T-cell (primary cell): ENCODE data around the gene AEBP1. TPM values are rescaled to one million over a fixed set of nuclear protein-coding genes. Genes with fewer than 3 reads are reported as not detected.

Source experiments
- ATAC-seq, 4 experiments: fragments of 200-7000 bp in 3 of 4; fragments of 150-1000 bp in 1 of 4; cut with Tn5 transposase; replicated peaks in 1 of 4; 1 replicate in 3 of 4; 2 replicates in 1 of 4; pipeline ENCODE4 v1.10.0; 2021; ENCODE audit warnings: moderate library complexity in 3 of 4, mild to moderate bottlenecking in 2 of 4, moderate number of reproducible peaks in 1 of 4
- CTCF ChIA-PET, 2 donors: fragments of 300-600 bp; sonication (Branson Sonifier 250); formaldehyde crosslinking; loops; one replicate each; lab custom pipeline; 2022; ENCODE audit warnings: antibody characterized with exemption in 2 of 2; lab: Charles Lee
- POLR2A ChIA-PET, 2 donors: fragments of 300-600 bp; sonication (Branson Sonifier 250); formaldehyde crosslinking; loops; one replicate each; lab custom pipeline; 2022; ENCODE audit warnings: antibody characterized with exemption in 2 of 2; lab: Charles Lee
- DNase-seq, 35 experiments: peaks; one replicate each; pipeline versions ENCODE4 v3.0.0 to v3.0.0-alpha.2; 2013 to 2023
- H3K27ac ChIP-seq: one replicate; pipeline ENCODE4 v1.5.1; 2013; ENCODE audit warnings: low read length
- H3K27me3 ChIP-seq, 2 experiments: replicated peaks in 1 of 2; 1 replicate in 1 of 2; 2 replicates in 1 of 2; pipeline versions ENCODE4 v1.6.1 to v1.7.0; 2013; ENCODE audit warnings: low read length in 1 of 2, mixed read lengths in 1 of 2; ENCODE audit not compliant: control insufficient read depth in 2 of 2, insufficient read depth in 2 of 2; ENCODE audit errors: extremely low read depth in 1 of 2
- H3K36me3 ChIP-seq, 2 donors: 1 replicate in 1 of 2; 2 replicates in 1 of 2; pipeline versions ENCODE4 v1.6.1 to v1.7.0; 2013; ENCODE audit warnings: low read length in 1 of 2; ENCODE audit not compliant: control insufficient read depth in 2 of 2, insufficient read depth in 1 of 2; ENCODE audit errors: extremely low read depth in 1 of 2
- H3K4me1 ChIP-seq, 2 experiments: 1 replicate in 1 of 2; 2 replicates in 1 of 2; pipeline versions ENCODE4 v1.6.1 to v1.7.0; 2013; ENCODE audit warnings: low read length in 2 of 2, mixed read lengths in 1 of 2; ENCODE audit not compliant: insufficient read depth in 2 of 2, control insufficient read depth in 1 of 2; ENCODE audit errors: extremely low read depth in 1 of 2
- H3K4me3 ChIP-seq, 2 donors: 1 replicate in 1 of 2; 2 replicates in 1 of 2; pipeline versions ENCODE4 v1.5.1 to v1.7.0; 2013; ENCODE audit warnings: mild to moderate bottlenecking in 2 of 2, low read length in 1 of 2, moderate library complexity in 1 of 2; ENCODE audit not compliant: control insufficient read depth in 1 of 2; ENCODE audit errors: extremely low read depth in 1 of 2
- H3K9me3 ChIP-seq: 2 replicates; pipeline ENCODE4 v1.7.0; 2013
- H3K27ac Mint-ChIP-seq, 2 donors: one replicate each; pipeline ENCODE4 v1.8.0; 2020 to 2021; ENCODE audit warnings: mild to moderate bottlenecking in 2 of 2, mixed read lengths in 2 of 2
- H3K27me3 Mint-ChIP-seq, 2 donors: one replicate each; pipeline ENCODE4 v1.8.0; 2021 to 2022; ENCODE audit warnings: mixed read lengths in 2 of 2
- H3K36me3 Mint-ChIP-seq: one replicate; pipeline ENCODE4 v1.8.0; 2021; ENCODE audit warnings: mixed read lengths
- H3K4me1 Mint-ChIP-seq, 3 donors: one replicate each; pipeline ENCODE4 v1.8.0; 2020 to 2022; ENCODE audit warnings: mixed read lengths in 3 of 3, mild to moderate bottlenecking in 1 of 3
- H3K4me3 Mint-ChIP-seq, 3 donors: one replicate each; pipeline ENCODE4 v1.8.0; 2020 to 2022; ENCODE audit warnings: mild to moderate bottlenecking in 3 of 3, mixed read lengths in 3 of 3, moderate library complexity in 3 of 3
- H3K9me3 Mint-ChIP-seq, 3 donors: one replicate each; pipeline ENCODE4 v1.8.0; 2020 to 2022; ENCODE audit warnings: mixed read lengths in 3 of 3
- WGBS: methylation state at CpG from one replicate; pipeline ENCODE4 v1.1.5; 2013; ENCODE audit warnings: missing lambda C conversion rate; ENCODE audit not compliant: insufficient coverage; 5-methylcytosine and 5-hydroxymethylcytosine counted together
- total RNA-seq, 35 experiments: library from RNA in 6 of 35; stranded (reverse) in 6 of 35; fragments of 120-200 nt in 1 of 35; gene quantifications; one replicate each; pipeline versions ENCODE4 v1.2.1 to v1.2.4 and lab custom pipeline; 2013 to 2026

The AEBP1 gene
- total RNA-seq, 5 donors from 2014 or later (not counting 1 experiment from before 2014, with no cell fraction given), result 18.1 to 28.4 (median 23.1) TPM

- ChIA-PET CTCF (no interaction called here), POLR2A (interaction anchor here in 1 of 2 donors (0.6 kb wide), 1 partner anchor 27 kb away, joined by 5 read pairs; no protein-coding TSS in a partner anchor)
- no peaks in the 10 kb centered on the region for H3K4me1 ChIP-seq
- Mint-ChIP-seq H3K27me3 (peaks cover 0 to 6% of the 10 kb centered on the region in 2 donors), H3K4me3 (no peak overlapping the region), H3K27ac (no peak overlapping the region), H3K9me3 (no peaks in the 10 kb centered on the region), H3K4me1 (peaks cover 1 to 5% (median 2%) of the 10 kb centered on the region in 3 donors), H3K36me3 (peaks cover 13% of the 10 kb centered on the region)
- no peaks in the 10 kb centered on the region for H3K9me3 ChIP-seq
- H3K27ac ChIP-seq, result no peak overlapping the region
- no peak for DNase-seq
- H3K36me3 ChIP-seq, result peaks cover 12 to 17% of the 10 kb centered on the region in 2 donors
- WGBS, result 80% methylated on average over 24 of the region's 27 CpGs
- peaks cover 0 to 21% of the 10 kb centered on the region in 2 experiments for H3K27me3 ChIP-seq
- no peak for ATAC-seq
- H3K4me3 ChIP-seq, result no peak overlapping the region
Measured at GRCh38 chr7:44110719-44111635, 6.8 kb downstream of the AEBP1 start.

GRCh38 chr7:44111761-44112160 lies 7.6 kb downstream of the AEBP1 start:
- H3K4me1 ChIP-seq, result no peaks in the 10 kb centered on the region
- H3K4me3 ChIP-seq, result no peak overlapping the region
- Mint-ChIP-seq H3K27ac (no peak overlapping the region), H3K4me3 (no peak overlapping the region), H3K9me3 (no peaks in the 10 kb centered on the region), H3K27me3 (peaks cover 0 to 2% of the 10 kb centered on the region in 2 donors), H3K4me1 (no peaks in the 10 kb centered on the region), H3K36me3 (peaks cover 13% of the 10 kb centered on the region)
- H3K9me3 ChIP-seq, result no peaks in the 10 kb centered on the region
- H3K27me3 ChIP-seq, result peaks cover 0 to 13% of the 10 kb centered on the region in 2 experiments
- H3K27ac ChIP-seq, result no peak overlapping the region
- ChIA-PET CTCF (no interaction called here), POLR2A (interaction anchor here in 1 of 2 donors (0.6 kb wide), 1 partner anchor 28 kb away, joined by 5 read pairs; no protein-coding TSS in a partner anchor)
- peaks cover 16 to 18% of the 10 kb centered on the region in 2 donors for H3K36me3 ChIP-seq
- no peak for DNase-seq
- no peak for ATAC-seq
- WGBS, result 88% methylated on average over 15 of the region's 16 CpGs

- Histone ChIP-seq H3K27ac (no peak overlapping the region), H3K36me3 (peaks cover 20% of the 10 kb centered on the region in 2 donors), H3K9me3 (no peaks in the 10 kb centered on the region), H3K4me3 (no peak overlapping the region), H3K27me3 (peaks cover 0 to 9% of the 10 kb centered on the region in 2 experiments), H3K4me1 (no peaks in the 10 kb centered on the region)
- DNase-seq (no peak), ATAC-seq (no peak)
- no peaks in the 10 kb centered on the region for H3K9me3 Mint-ChIP-seq
- H3K4me1 Mint-ChIP-seq, result no peaks in the 10 kb centered on the region
- 93% methylated on average over 37 of the region's 41 CpGs for WGBS
- H3K4me3 Mint-ChIP-seq, result no peak overlapping the region
- peaks cover 13% of the 10 kb centered on the region for H3K36me3 Mint-ChIP-seq
- ChIA-PET CTCF (no interaction called here), POLR2A (no interaction called here)
- H3K27me3 Mint-ChIP-seq, result peaks cover 0 to under 1% of the 10 kb centered on the region in 2 donors
- no peak overlapping the region for H3K27ac Mint-ChIP-seq
Measured at GRCh38 chr7:44112231-44112996, 8.3 kb downstream of the AEBP1 start.

- no peak for ATAC-seq
- Mint-ChIP-seq H3K4me1 (no peaks in the 10 kb centered on the region), H3K4me3 (no peak overlapping the region), H3K27ac (no peak overlapping the region), H3K27me3 (no peaks in the 10 kb centered on the region), H3K36me3 (peaks cover 17% of the 10 kb centered on the region), H3K9me3 (no peaks in the 10 kb centered on the region)
- DNase-seq, result no peak
- Histone ChIP-seq H3K27ac (no peak overlapping the region), H3K4me1 (no peaks in the 10 kb centered on the region), H3K27me3 (peaks cover 0 to 7% of the 10 kb centered on the region in 2 experiments), H3K4me3 (no peak overlapping the region), H3K36me3 (peaks cover 20 to 23% of the 10 kb centered on the region in 2 donors), H3K9me3 (no peaks in the 10 kb centered on the region)
- WGBS, result 99% methylated on average over 11 of the region's 34 CpGs
- ChIA-PET CTCF (no interaction called here), POLR2A (no interaction called here)
Measured at GRCh38 chr7:44112997-44113763, 9.0 kb downstream of the AEBP1 start.

- Histone ChIP-seq H3K9me3 (no peaks in the 10 kb centered on the region), H3K36me3 (peaks cover 17 to 23% of the 10 kb centered on the region in 2 donors), H3K4me3 (no peak overlapping the region), H3K4me1 (no peaks in the 10 kb centered on the region), H3K27ac (no peak overlapping the region), H3K27me3 (peaks cover 0 to 3% of the 10 kb centered on the region in 2 experiments)
- ATAC-seq (no peak), DNase-seq (no peak)
- peaks cover 22% of the 10 kb centered on the region for H3K36me3 Mint-ChIP-seq
- no peaks in the 10 kb centered on the region for H3K27me3 Mint-ChIP-seq
- H3K9me3 Mint-ChIP-seq, result no peaks in the 10 kb centered on the region
- H3K4me1 Mint-ChIP-seq, result no peaks in the 10 kb centered on the region
- ChIA-PET POLR2A (no interaction called here), CTCF (no interaction called here)
- no peak overlapping the region for H3K4me3 Mint-ChIP-seq
- 96% methylated on average over 16 of the region's 24 CpGs for WGBS
- H3K27ac Mint-ChIP-seq, result no peak overlapping the region
Measured at GRCh38 chr7:44113764-44114354, 9.7 kb downstream of the AEBP1 start.
